Measurements from ENCODE around the gene COG5. TPM values are rescaled to one million over a fixed set of nuclear protein-coding genes. Genes with fewer than 3 reads are reported as not detected.

The COG5 gene
- total RNA-seq, 1 experiment from 2014 or later: 29.1 TPM

DNA sequence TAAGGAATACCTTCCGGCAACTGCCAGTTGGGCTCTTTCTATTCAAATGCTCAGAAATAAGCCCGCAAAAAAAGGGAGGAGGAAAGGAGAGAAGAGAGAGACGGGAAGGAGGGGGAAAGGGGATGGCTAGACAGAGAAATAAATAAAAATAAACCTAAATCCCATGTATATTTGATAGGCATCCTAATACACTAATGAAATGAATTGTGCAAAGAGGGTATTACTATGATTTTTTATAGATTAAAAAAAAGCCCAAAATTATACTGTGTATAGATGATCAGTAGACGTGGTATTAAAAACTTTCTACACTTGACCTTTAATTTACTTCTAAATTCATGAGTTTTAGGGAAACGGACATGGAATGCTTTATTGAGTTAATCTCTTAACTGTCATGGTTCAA lies 305.0 kb downstream of the COG5 start:
- in situ Hi-C loops (cut with HindIII; ENCODE audit: low pct_unique_long_range_greater_than_20kb, low sequenced_read_pairs): no loop called here
- DNase-seq (ENCODE audit: low read depth, low spot score) (no peak), ATAC-seq (no peak)
- BruUV-seq (replicated peaks): no TSS peak
- Histone ChIP-seq H3K4me3 (ENCODE audit: low read depth in 2 of 2, low read length in 2 of 2) (no peak overlapping the region), H3K9me3 (ENCODE audit: control insufficient read depth, insufficient read depth, low read depth, low read length) (no peaks in the 10 kb centered on the region), H3K27me3 (ENCODE audit: control insufficient read depth, insufficient read depth, low read length) (no peaks in the 10 kb centered on the region), H3K36me3 (ENCODE audit: control insufficient read depth, insufficient read depth, low read length) (no peaks in the 10 kb centered on the region), H3K27ac (ENCODE audit: low read length) (no peak overlapping the region), H3K4me1 (ENCODE audit: control insufficient read depth, insufficient read depth, low read length) (no peaks in the 10 kb centered on the region)
- ChIA-PET POLR2A (no interaction called here), CTCF (no interaction called here)
- no peak for TF ChIP-seq POLR2AphosphoS5 (IDR thresholded peaks at IDR 0.05; ENCODE audit: low read depth, low read length)
- TF ChIP-seq, protein P1, sequence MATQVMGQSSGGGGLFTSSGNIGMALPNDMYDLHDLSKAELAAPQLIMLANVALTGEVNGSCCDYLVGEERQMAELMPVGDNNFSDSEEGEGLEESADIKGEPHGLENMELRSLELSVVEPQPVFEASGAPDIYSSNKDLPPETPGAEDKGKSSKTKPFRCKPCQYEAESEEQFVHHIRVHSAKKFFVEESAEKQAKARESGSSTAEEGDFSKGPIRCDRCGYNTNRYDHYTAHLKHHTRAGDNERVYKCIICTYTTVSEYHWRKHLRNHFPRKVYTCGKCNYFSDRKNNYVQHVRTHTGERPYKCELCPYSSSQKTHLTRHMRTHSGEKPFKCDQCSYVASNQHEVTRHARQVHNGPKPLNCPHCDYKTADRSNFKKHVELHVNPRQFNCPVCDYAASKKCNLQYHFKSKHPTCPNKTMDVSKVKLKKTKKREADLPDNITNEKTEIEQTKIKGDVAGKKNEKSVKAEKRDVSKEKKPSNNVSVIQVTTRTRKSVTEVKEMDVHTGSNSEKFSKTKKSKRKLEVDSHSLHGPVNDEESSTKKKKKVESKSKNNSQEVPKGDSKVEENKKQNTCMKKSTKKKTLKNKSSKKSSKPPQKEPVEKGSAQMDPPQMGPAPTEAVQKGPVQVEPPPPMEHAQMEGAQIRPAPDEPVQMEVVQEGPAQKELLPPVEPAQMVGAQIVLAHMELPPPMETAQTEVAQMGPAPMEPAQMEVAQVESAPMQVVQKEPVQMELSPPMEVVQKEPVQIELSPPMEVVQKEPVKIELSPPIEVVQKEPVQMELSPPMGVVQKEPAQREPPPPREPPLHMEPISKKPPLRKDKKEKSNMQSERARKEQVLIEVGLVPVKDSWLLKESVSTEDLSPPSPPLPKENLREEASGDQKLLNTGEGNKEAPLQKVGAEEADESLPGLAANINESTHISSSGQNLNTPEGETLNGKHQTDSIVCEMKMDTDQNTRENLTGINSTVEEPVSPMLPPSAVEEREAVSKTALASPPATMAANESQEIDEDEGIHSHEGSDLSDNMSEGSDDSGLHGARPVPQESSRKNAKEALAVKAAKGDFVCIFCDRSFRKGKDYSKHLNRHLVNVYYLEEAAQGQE (IDR thresholded peaks at IDR 0.05; ENCODE audit: insufficient read depth in 1 of 2, low read depth in 2 of 2, low read length in 1 of 2): no peak
- no peak for TF ChIP-seq SIN3A (IDR thresholded peaks at IDR 0.05; ENCODE audit: borderline replicate concordance, insufficient read depth, low read depth, low read length)
- TF ChIP-seq TCF7L2 (IDR thresholded peaks at IDR 0.05; ENCODE audit: low read depth, low read length): no peak
- TF ChIP-seq, protein P2, sequence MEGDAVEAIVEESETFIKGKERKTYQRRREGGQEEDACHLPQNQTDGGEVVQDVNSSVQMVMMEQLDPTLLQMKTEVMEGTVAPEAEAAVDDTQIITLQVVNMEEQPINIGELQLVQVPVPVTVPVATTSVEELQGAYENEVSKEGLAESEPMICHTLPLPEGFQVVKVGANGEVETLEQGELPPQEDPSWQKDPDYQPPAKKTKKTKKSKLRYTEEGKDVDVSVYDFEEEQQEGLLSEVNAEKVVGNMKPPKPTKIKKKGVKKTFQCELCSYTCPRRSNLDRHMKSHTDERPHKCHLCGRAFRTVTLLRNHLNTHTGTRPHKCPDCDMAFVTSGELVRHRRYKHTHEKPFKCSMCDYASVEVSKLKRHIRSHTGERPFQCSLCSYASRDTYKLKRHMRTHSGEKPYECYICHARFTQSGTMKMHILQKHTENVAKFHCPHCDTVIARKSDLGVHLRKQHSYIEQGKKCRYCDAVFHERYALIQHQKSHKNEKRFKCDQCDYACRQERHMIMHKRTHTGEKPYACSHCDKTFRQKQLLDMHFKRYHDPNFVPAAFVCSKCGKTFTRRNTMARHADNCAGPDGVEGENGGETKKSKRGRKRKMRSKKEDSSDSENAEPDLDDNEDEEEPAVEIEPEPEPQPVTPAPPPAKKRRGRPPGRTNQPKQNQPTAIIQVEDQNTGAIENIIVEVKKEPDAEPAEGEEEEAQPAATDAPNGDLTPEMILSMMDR (IDR thresholded peaks at IDR 0.05): no peak
- intact Hi-C loops (cut with micrococcal nuclease; ENCODE audit: unreplicated experiment): no loop called here

DNA sequence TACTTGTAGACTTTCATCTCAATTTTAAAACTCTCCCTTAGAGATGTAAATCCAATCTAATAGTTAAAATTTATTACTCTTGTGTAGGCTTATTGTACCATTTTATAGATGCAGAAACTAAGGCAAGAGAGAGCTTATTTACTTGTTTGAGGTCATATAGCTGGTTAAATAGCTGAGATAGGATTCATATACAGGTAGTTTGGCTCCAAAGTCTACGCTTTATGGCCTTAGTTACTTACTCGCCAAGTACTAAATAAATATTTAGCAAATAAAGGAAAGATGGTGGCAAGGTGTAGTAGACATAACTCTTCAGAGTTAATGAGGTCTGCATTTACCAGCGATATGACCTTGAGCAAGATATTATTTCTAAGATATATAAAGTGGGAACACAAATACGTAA lies 308.1 kb downstream of the COG5 start:
- BruUV-seq (replicated peaks): no TSS peak
- no peaks in the 10 kb centered on the region for H3K27me3 ChIP-seq (ENCODE audit: control insufficient read depth, insufficient read depth, low read length)
- in situ Hi-C loops (cut with HindIII; ENCODE audit: low pct_unique_long_range_greater_than_20kb, low sequenced_read_pairs) (no loop called here), intact Hi-C loops (cut with micrococcal nuclease; ENCODE audit: unreplicated experiment) (no loop called here)
- ChIA-PET POLR2A (no interaction called here), CTCF (no interaction called here)
- H3K36me3 ChIP-seq (ENCODE audit: control insufficient read depth, insufficient read depth, low read length): no peaks in the 10 kb centered on the region
- H3K4me3 ChIP-seq (ENCODE audit: low read depth in 2 of 2, low read length in 2 of 2): no peak overlapping the region
- H3K9me3 ChIP-seq (ENCODE audit: control insufficient read depth, insufficient read depth, low read depth, low read length): no peaks in the 10 kb centered on the region
- H3K4me1 ChIP-seq (ENCODE audit: control insufficient read depth, insufficient read depth, low read length): no peaks in the 10 kb centered on the region
- DNase-seq (ENCODE audit: low read depth, low spot score) (no peak), ATAC-seq (no peak)
- no peak overlapping the region for H3K27ac ChIP-seq (ENCODE audit: low read length)
- no peak for TF ChIP-seq SIN3A (IDR thresholded peaks at IDR 0.05; ENCODE audit: borderline replicate concordance, insufficient read depth, low read depth, low read length)

DNA sequence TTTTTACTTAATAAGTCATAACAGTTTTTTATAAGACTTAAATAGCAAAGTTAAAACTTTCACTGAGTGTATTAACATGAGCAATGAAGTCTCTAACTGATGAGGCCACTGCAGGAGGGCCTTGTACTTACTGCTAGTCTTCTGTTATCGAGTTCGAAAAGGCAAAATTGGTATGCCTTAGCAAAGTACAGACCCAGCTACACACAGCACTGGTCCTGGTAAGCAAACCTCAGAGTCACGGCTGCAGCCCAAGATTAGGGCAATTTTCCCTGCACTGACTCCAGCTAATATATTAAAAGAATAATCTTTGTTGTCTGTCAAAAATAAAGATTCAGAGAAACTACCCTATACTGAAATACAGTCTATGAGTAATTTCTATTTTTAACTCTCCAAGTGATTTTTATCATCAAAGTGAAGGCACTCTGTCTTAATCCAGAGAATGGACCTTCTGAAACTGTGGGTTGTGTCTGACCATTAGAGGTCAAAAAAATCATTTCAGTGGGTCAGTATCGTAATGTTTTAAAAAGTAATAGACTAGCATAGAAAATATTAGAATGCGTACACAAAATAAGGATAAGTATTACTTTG lies 309.2 kb downstream of the COG5 start:
- ChIA-PET CTCF (no interaction called here), POLR2A (no interaction called here)
- intact Hi-C loops (cut with micrococcal nuclease; ENCODE audit: unreplicated experiment) (no loop called here), in situ Hi-C loops (cut with HindIII; ENCODE audit: low pct_unique_long_range_greater_than_20kb, low sequenced_read_pairs) (no loop called here)
- Histone ChIP-seq H3K4me3 (ENCODE audit: low read depth in 2 of 2, low read length in 2 of 2) (no peak overlapping the region), H3K27me3 (ENCODE audit: control insufficient read depth, insufficient read depth, low read length) (no peaks in the 10 kb centered on the region), H3K27ac (ENCODE audit: low read length) (no peak overlapping the region), H3K4me1 (ENCODE audit: control insufficient read depth, insufficient read depth, low read length) (no peaks in the 10 kb centered on the region), H3K9me3 (ENCODE audit: control insufficient read depth, insufficient read depth, low read depth, low read length) (no peaks in the 10 kb centered on the region), H3K36me3 (ENCODE audit: control insufficient read depth, insufficient read depth, low read length) (no peaks in the 10 kb centered on the region)
- TF ChIP-seq, protein P1 (IDR thresholded peaks at IDR 0.05; ENCODE audit: insufficient read depth in 1 of 2, low read depth in 2 of 2, low read length in 1 of 2): no peak
- TF ChIP-seq, protein P2 (IDR thresholded peaks at IDR 0.05): no peak
- no peak for TF ChIP-seq POLR2AphosphoS5 (IDR thresholded peaks at IDR 0.05; ENCODE audit: low read depth, low read length)
- TF ChIP-seq SIN3A (IDR thresholded peaks at IDR 0.05; ENCODE audit: borderline replicate concordance, insufficient read depth, low read depth, low read length): no peak
- no peak for TF ChIP-seq TCF7L2 (IDR thresholded peaks at IDR 0.05; ENCODE audit: low read depth, low read length)
- BruUV-seq (replicated peaks): no TSS peak
- DNase-seq (ENCODE audit: low read depth, low spot score): no peak
- no peak for ATAC-seq
